HG02970 (cell line): Measurements from ENCODE around the gene SYT12.
"Not testable (repeated sequence)": the region's sequence is repeated elsewhere in the genome, so short reads cannot be mapped to it uniquely, and the experiment has no call there.

Experiments used
- ATAC-seq: cut with Tn5 transposase; IDR thresholded peaks from one replicate; pipeline ENCODE4 v1.9.1; 2021; ENCODE audit warnings: mild to moderate bottlenecking, moderate library complexity, moderate number of reproducible peaks; ENCODE audit not compliant: unreplicated experiment, low FRiP score

Gene SYT12

GRCh38 chr11:66996609-66997273, 26.2 kb upstream of the SYT12 start:
- ATAC-seq: no peak

DNA sequence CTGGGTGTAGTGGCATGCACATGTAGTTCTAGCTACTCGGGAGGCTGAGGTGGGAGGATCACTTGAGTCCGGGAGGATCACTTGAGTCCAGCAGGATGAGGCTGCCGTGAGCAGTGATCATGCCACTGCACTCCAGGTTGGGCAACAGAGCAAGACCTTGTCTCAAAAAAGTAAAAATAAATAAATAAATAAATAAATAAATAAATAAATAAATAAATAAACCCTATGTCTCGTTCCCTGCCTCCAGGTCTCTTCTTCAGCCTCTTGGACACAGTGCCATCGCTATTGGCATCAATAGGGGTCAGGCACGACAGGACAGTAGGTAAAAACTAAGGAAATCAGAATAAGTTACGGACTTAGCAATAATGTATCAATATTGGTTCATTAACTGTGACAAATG, 23.4 kb upstream of the SYT12 start:
- ATAC-seq: no peak

- ATAC-seq: no peak
Measured at GRCh38 chr11:67001332-67001731, 21.6 kb upstream of the SYT12 start.

DNA sequence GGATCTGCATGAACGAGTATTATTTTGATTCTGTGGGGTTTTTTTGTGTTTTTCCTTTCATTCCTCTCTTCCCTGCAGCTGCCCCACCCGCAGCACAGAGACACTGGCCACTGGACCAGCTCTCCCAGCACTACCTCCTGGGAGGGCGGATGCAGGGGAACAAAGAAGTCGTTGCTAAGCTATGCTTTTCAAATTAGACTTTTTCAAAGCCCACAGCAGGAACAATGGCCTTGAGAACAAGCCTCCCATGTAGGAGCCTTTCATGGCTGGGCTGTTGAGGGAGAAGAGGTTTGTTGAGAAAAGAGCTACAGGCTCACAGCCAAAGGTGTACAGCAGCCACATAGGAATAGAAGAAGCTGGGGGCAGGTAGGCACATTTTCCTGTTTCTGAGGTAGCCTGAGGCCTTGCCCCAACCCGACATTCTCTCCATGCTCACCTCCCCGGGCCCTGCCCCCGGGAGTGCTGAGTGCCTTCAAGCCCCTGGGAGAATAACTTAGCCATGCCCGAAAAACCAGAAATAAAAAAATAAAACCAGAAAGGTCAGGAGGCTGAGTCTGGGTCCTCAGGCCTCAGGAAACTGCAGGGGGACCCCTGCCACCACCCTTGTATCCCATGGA, 20.5 kb upstream of the SYT12 start:
- ATAC-seq: no peak

DNA sequence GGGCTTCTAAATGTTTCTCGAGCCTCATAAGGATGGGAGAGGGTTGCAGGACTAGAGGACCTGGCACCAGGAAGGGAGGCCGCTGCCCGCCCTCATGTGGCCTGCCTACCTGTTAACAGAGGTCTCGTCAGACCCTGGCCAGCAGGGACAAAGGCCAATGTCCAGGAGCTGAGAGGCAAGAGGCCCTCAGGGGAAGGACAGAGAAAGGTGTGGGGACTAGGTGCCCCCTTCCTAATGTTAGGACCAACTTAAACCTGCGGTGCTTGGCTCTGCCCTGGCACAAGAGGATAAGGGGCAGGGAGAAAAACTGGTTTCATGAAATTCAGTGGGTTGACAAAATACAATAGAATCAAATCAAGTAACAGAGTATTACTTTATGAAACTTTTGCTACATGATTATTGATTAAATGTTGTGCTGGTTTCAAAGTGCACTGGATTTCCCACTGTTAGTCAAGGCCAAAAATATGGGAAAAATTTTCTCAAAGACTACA, 20.0 kb upstream of the SYT12 start:
- no peak for ATAC-seq

DNA sequence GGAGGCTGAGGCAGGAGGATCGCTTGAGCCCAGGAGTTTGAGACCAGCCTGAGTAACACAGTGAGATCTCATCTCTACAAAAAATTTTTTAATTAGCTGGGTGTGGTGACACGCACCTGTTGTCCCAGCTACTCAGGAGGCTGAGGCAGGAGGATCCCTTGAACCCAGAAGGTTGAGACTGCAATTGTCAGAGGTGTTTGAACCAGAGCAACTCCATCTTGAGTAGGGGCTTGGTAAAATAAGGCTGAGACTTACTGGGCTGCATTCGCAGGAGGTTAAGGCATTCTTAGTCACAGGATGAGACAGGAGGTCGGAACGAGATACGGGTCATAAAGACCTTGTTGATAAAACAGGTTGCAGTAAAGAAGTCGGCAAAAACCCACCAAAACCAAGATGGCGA, 17.7 kb upstream of the SYT12 start:
- not testable (repeated sequence) for ATAC-seq

DNA sequence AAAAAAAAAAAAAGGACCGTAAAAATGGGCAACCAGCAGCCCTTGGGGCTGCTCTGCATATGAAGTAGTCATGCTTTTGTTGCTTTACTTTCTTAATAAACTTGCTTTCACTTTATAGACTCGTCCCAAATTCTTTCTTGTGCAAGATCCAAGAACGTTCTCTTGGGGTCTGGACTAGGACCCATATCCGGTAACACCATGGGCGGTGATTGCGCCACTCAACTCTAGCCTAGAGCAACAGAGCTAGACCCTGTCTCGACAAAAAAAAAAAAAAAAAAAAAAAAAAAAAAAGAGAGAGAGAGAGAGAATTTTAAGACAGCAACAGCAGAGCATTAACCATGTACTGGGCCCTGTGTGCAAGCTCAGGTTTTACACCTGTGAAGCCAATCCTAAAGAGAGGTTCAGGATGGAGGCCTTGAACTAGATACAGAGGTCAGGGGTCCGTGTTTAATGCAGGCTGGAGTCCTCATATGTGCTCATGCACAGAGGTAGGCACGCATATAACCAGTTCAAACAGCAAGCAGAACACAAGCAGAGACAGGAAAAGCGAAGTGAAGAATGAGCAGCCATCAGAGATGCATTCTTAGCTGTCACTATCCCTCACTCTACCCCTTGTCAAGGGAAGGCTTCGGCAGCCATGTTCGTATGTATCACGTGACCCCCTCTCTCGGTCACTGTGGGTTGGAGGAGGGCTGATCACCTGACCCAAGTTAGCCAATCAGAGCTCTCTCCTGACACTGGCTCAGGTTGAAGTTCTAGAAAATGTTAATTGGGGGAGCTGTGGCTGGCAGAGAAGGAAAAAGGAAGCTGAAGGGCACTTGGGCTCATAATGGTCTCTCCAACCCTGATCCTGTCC, 16.7 kb upstream of the SYT12 start:
- no peak for ATAC-seq

DNA sequence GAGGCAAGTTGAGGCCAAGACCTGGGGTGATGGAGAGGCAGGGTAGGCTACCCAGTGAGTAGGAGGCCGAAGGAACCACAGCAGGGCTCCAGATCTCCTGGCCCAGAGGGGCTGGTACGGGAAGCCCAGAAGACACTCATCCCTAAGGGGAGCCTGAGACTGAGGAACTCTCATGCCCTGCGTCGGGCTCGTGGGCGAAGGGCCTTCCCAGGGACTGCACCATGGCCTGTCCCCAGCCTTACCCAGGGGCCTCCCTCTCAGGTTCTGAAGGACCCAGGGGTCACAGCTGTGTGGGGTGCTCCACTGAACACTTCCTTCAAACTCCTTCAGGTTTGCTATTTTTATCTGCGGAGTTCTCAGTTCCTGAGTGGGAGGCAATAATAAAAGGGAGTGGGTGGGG, 15.8 kb upstream of the SYT12 start:
- no peak for ATAC-seq

DNA sequence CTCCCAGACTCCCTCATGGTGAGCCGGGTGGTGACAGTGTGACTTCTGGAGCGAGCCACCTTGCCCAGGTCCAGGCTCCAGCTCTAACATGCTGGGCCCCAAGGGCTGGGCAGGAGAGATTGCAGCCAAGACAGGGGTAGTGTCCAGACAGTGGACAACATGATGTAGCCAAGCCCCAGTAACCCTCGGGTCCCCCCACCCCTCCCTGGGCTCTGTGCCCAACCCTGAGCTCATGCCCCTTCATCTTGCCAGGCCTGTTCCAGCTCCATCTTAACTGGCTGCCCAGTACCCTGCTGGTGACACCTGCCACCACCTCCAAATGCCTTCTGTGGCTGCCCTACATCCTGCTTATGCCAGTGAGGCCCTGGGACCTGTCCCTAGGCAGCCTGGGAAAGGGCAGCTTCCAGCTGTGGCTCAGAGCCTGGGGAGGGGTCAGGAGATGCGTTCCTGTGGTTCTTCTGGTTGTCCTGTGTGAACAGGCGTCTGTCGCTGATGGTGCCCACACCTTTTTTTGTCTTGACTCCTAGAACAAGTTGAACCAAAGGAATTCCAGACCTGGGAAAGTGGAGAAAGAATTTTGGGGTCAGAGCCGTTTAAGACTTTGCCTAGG, 12.5 kb upstream of the SYT12 start:
- ATAC-seq: no peak

- no peak for ATAC-seq
Measured at GRCh38 chr11:67013511-67014045, 9.4 kb upstream of the SYT12 start.

- ATAC-seq: no peak
Measured at GRCh38 chr11:67014343-67014742, 8.6 kb upstream of the SYT12 start.

DNA sequence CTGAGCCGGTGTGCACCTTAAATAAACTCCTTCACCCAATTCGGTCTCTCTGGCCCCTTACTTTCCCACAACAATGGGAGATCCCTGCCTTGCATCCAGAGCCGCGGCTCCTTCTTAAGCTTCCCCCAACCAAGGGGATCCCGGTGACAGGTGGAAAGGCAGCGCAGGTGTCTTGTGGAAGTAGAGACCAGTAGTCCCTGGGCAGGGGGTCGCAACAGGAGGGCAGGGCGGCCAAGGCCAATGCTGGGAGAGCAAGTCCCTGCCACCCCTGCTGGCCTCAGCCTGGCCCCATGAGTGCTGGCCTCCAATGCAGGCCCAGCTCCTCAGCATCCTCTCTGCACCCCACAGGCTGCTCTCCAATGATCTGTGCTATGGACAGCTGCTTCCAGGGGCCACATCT, 7.9 kb upstream of the SYT12 start:
- no peak for ATAC-seq

GRCh38 chr11:67016550-67016949, 6.4 kb upstream of the SYT12 start:
- ATAC-seq: no peak

DNA sequence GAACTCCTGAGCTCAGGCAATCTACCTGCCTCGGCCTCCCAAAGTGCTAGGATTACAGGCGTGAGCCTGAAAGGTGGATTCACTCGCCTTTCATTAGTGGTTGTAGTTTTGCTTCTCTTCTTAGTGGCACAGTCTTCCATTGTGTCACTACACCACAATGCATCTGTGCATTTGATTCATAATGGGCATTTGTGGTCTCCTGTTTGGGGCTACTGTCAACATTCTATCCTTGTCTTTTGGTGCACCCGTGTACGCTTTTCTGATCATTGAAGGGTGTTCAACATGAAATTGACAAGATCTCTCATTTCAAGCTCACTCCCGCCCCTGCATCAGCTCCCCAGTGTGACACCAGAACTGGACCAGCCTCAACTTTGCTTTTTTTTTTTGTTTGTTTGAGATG, 2.0 kb upstream of the SYT12 start:
- no peak for ATAC-seq

DNA sequence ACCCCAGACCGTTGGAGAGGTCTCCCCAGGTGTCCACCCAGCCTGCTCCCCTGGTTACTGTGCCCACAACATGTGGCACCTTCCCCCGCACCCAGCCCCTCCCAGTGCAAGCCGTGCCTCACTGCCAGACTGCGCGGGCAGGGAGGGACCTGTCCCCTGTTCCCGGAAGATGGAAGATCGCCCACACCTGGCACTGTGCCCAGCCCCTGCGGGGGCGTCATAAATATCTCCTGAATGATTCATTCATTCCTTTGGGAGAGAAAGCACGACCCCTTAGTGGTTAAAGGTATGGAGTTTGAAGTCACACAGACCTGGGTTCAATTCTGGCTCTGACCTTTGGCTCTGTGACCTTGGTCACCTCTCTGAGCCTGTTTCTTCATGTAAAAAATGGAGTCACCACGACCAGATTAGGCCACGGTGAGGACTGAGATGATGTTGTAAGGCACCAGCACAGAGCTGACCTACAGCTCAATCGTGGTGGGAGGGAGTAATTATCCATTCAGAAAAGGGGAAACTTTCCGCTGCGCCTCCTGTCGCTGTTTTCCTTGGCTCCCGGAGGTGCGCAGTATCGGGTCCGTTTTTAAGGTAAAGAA, 497 bp upstream of the SYT12 start:
- ATAC-seq: no peak

- ATAC-seq: no peak
Measured at GRCh38 chr11:67023957-67024353, 1.0 kb downstream of the SYT12 start.

- ATAC-seq: no peak
Measured at GRCh38 chr11:67024410-67024809, 1.5 kb downstream of the SYT12 start.

DNA sequence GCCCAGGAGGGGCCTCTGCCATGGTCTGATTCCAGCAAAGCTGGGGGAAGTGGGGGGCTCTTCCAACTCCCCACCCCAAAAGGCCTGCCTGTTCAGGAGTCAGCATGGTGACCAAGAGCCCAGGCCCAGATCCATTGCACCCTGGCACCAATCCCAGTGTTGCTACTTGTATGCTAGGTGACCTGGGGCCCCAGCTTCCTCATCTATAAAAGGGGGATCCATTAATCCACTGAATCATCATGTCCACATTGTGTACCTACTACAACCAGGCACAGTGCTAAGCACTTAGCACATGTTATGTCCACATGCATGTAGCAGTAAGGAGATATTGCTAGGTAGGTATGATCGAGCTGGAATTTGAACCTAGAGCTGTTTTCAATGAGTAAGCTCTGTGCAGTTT, 2.0 kb downstream of the SYT12 start:
- ATAC-seq: no peak

DNA sequence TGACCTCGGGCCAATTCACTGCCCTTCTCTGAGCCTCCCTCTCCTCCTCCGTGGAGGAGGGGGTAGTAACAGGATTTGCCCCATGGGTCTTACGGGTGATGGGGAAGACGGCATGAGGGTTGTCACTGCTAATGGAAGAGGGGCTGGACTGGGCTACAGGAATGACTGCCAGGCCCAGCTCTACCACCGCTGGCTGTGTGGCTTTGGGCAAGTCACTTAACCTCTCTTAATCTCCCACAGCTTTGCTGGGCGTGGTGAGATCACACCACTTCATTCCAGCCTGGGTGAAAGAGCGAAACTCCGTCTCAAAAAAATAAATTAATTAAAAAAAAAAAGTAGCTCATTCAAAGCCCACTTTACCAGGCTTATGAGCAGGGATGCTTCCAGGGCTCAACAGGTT, 2.8 kb downstream of the SYT12 start:
- no peak for ATAC-seq

GRCh38 chr11:67026941-67027340, 4.0 kb downstream of the SYT12 start:
- no peak for ATAC-seq
